ENCODE results near the gene NTN1.

NTN1 gene

GRCh38 chr17:9206741-9207332 is 185.5 kb downstream of the NTN1 start:
- Histone ChIP-seq H3K23ac (ENCODE audit: low read length) (no peak overlapping the region), H4K8ac (ENCODE audit: low read depth, low read length) (no peak overlapping the region), H3K4ac (ENCODE audit: low read depth, low read length) (no peak overlapping the region), H3K27ac (ENCODE audit: low read depth, low read length) (no peak overlapping the region), H4K91ac (ENCODE audit: low read depth, low read length) (no peak overlapping the region), H2AFZ (ENCODE audit: insufficient read depth, low read length, poor library complexity) (no peak overlapping the region), H2BK5ac (ENCODE audit: low read depth, low read length, poor library complexity) (no peak overlapping the region), H3K79me1 (ENCODE audit: low read length) (no peaks in the 10 kb centered on the region), H3K4me1 (ENCODE audit: control insufficient read depth in 1 of 2, insufficient read depth in 2 of 2, low read length in 2 of 2) (no peaks in the 10 kb centered on the region), H2BK120ac (ENCODE audit: insufficient read depth, low read length, poor library complexity) (no peak overlapping the region), H3K4me3 (ENCODE audit: low read depth, low read length) (no peak overlapping the region), H2AK5ac (ENCODE audit: low read length) (no peak overlapping the region), H4K12ac (ENCODE audit: low read depth, low read length) (no peak overlapping the region), H3K4me2 (ENCODE audit: low read length) (no peak overlapping the region), H3K79me2 (ENCODE audit: control insufficient read depth, insufficient read depth, low read length, poor library complexity) (no peaks in the 10 kb centered on the region), H3K36me3 (ENCODE audit: control insufficient read depth in 1 of 2, insufficient read depth in 2 of 2, low read length in 2 of 2) (no peaks in the 10 kb centered on the region), H3K9me3 (ENCODE audit: insufficient read depth, low read depth, low read length) (peaks cover 8% of the 10 kb centered on the region), H3K27me3 (ENCODE audit: insufficient read depth, low read length) (no peaks in the 10 kb centered on the region), H2BK12ac (ENCODE audit: low read length) (no peak overlapping the region), H3K9ac (ENCODE audit: low read length) (no peak overlapping the region), H3K14ac (ENCODE audit: low read length) (no peak overlapping the region), H3K18ac (ENCODE audit: low read length) (no peak overlapping the region)
- WGBS (ENCODE audit: extremely low coverage, insufficient coverage, insufficient read length), result no CpG with 5 or more reads among the region's 14 CpGs
- no peak for DNase-seq

GRCh38 chr17:9208381-9209105 is 187.2 kb downstream of the NTN1 start:
- H3K27me3 ChIP-seq (ENCODE audit: insufficient read depth, low read length), result no peaks in the 10 kb centered on the region
- no peak overlapping the region for H2BK5ac ChIP-seq (ENCODE audit: low read depth, low read length, poor library complexity)
- WGBS (ENCODE audit: extremely low coverage, insufficient coverage, insufficient read length), result no CpG with 5 or more reads among the region's 10 CpGs
- H3K4me2 ChIP-seq (ENCODE audit: low read length), result no peak overlapping the region
- H2AFZ ChIP-seq (ENCODE audit: insufficient read depth, low read length, poor library complexity), result no peak overlapping the region
- H3K27ac ChIP-seq (ENCODE audit: low read depth, low read length), result no peak overlapping the region
- H3K36me3 ChIP-seq (ENCODE audit: control insufficient read depth in 1 of 2, insufficient read depth in 2 of 2, low read length in 2 of 2), result no peaks in the 10 kb centered on the region
- H3K9ac ChIP-seq (ENCODE audit: low read length), result no peak overlapping the region
- H4K8ac ChIP-seq (ENCODE audit: low read depth, low read length), result no peak overlapping the region
- no peak overlapping the region for H3K4me3 ChIP-seq (ENCODE audit: low read depth, low read length)
- H3K18ac ChIP-seq (ENCODE audit: low read length), result no peak overlapping the region
- peaks cover 8% of the 10 kb centered on the region for H3K9me3 ChIP-seq (ENCODE audit: insufficient read depth, low read depth, low read length)
- H3K4me1 ChIP-seq (ENCODE audit: control insufficient read depth in 1 of 2, insufficient read depth in 2 of 2, low read length in 2 of 2), result no peaks in the 10 kb centered on the region
- H3K14ac ChIP-seq (ENCODE audit: low read length), result no peak overlapping the region
- no peak overlapping the region for H2AK5ac ChIP-seq (ENCODE audit: low read length)
- no peak overlapping the region for H3K23ac ChIP-seq (ENCODE audit: low read length)
- H3K4ac ChIP-seq (ENCODE audit: low read depth, low read length), result no peak overlapping the region
- no peak for DNase-seq
- H3K79me1 ChIP-seq (ENCODE audit: low read length), result no peaks in the 10 kb centered on the region
- no peak overlapping the region for H2BK12ac ChIP-seq (ENCODE audit: low read length)
- no peak overlapping the region for H2BK120ac ChIP-seq (ENCODE audit: insufficient read depth, low read length, poor library complexity)
- H4K91ac ChIP-seq (ENCODE audit: low read depth, low read length), result no peak overlapping the region
- no peaks in the 10 kb centered on the region for H3K79me2 ChIP-seq (ENCODE audit: control insufficient read depth, insufficient read depth, low read length, poor library complexity)
- H4K12ac ChIP-seq (ENCODE audit: low read depth, low read length), result no peak overlapping the region

DNA sequence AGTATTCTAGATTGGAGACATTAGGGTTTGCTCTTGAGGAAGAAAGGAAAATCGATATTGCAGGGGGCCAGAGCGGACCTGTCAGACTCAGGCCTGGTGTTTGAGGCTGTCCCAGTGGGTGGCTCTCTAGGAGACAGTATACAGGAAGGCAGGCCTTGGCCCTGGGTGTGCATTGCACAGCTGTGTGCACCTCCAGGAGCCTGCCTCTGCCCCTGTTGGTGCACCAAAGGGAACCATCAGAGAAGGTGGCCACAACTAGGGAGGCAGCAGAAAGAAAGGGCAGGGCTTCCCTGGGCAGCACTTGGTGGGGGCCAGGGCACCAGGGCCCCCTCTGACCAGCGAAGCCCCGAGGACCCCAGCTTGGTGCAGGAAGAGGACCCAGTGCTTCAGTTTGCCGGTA is 188.0 kb downstream of the NTN1 start:
- Histone ChIP-seq H3K27ac (ENCODE audit: low read depth, low read length) (no peak overlapping the region), H3K36me3 (ENCODE audit: control insufficient read depth in 1 of 2, insufficient read depth in 2 of 2, low read length in 2 of 2) (no peaks in the 10 kb centered on the region), H3K27me3 (ENCODE audit: insufficient read depth, low read length) (no peaks in the 10 kb centered on the region), H3K18ac (ENCODE audit: low read length) (no peak overlapping the region), H3K79me2 (ENCODE audit: control insufficient read depth, insufficient read depth, low read length, poor library complexity) (no peaks in the 10 kb centered on the region), H2AFZ (ENCODE audit: insufficient read depth, low read length, poor library complexity) (no peak overlapping the region), H3K79me1 (ENCODE audit: low read length) (no peaks in the 10 kb centered on the region), H3K4ac (ENCODE audit: low read depth, low read length) (no peak overlapping the region), H3K23ac (ENCODE audit: low read length) (no peak overlapping the region), H3K4me3 (ENCODE audit: low read depth, low read length) (no peak overlapping the region), H4K91ac (ENCODE audit: low read depth, low read length) (no peak overlapping the region), H2BK5ac (ENCODE audit: low read depth, low read length, poor library complexity) (no peak overlapping the region), H2BK12ac (ENCODE audit: low read length) (no peak overlapping the region), H3K9ac (ENCODE audit: low read length) (no peak overlapping the region), H2BK120ac (ENCODE audit: insufficient read depth, low read length, poor library complexity) (no peak overlapping the region), H4K12ac (ENCODE audit: low read depth, low read length) (no peak overlapping the region), H3K4me1 (ENCODE audit: control insufficient read depth in 1 of 2, insufficient read depth in 2 of 2, low read length in 2 of 2) (no peaks in the 10 kb centered on the region), H2AK5ac (ENCODE audit: low read length) (no peak overlapping the region), H3K14ac (ENCODE audit: low read length) (no peak overlapping the region), H4K8ac (ENCODE audit: low read depth, low read length) (no peak overlapping the region), H3K4me2 (ENCODE audit: low read length) (no peak overlapping the region), H3K9me3 (ENCODE audit: insufficient read depth, low read depth, low read length) (peaks cover 8% of the 10 kb centered on the region)
- no peak for DNase-seq
- WGBS (ENCODE audit: extremely low coverage, insufficient coverage, insufficient read length), result no CpG with 5 or more reads among the region's 5 CpGs

DNA sequence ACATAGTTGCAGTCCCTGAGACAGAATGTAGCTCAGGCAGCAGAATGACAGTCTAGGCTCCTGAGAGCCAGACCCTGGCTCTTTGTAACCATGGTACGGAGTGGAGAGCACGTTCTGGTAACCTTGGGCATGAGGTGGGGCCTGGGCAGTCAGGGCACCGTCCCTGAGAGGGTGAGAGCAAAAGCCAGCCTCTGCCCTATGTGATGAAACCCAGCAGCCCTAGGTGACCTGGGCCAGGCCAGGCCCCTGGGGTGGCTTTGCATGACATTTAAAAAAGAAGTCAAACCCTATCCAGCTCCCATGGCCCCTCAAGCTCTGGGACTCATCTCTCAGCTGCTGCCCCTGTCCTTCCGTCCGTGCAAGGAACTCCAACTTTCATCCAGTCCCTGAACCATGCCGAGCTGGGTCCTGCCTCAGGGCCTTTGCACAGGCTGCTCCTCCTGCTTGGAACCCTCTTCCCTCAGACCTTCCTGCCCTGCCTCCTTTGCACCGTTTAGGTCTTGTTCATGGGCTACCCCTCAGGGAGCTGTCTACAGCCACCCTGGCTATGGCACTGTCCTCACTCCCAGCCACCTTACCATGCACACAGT is 188.6 kb downstream of the NTN1 start:
- no peak overlapping the region for H3K4me3 ChIP-seq (ENCODE audit: low read depth, low read length)

More for the DNA sequence above, 188.6 kb downstream of the NTN1 start:
- Histone ChIP-seq H2AK5ac (ENCODE audit: low read length) (no peak overlapping the region), H3K27me3 (ENCODE audit: insufficient read depth, low read length) (no peaks in the 10 kb centered on the region), H3K36me3 (ENCODE audit: control insufficient read depth in 1 of 2, insufficient read depth in 2 of 2, low read length in 2 of 2) (no peaks in the 10 kb centered on the region), H3K4me1 (ENCODE audit: control insufficient read depth in 1 of 2, insufficient read depth in 2 of 2, low read length in 2 of 2) (no peaks in the 10 kb centered on the region), H3K79me2 (ENCODE audit: control insufficient read depth, insufficient read depth, low read length, poor library complexity) (no peaks in the 10 kb centered on the region), H3K18ac (ENCODE audit: low read length) (no peak overlapping the region), H2BK5ac (ENCODE audit: low read depth, low read length, poor library complexity) (no peak overlapping the region), H2BK120ac (ENCODE audit: insufficient read depth, low read length, poor library complexity) (no peak overlapping the region), H4K91ac (ENCODE audit: low read depth, low read length) (no peak overlapping the region), H4K8ac (ENCODE audit: low read depth, low read length) (no peak overlapping the region), H3K79me1 (ENCODE audit: low read length) (no peaks in the 10 kb centered on the region), H3K23ac (ENCODE audit: low read length) (no peak overlapping the region), H3K14ac (ENCODE audit: low read length) (peak overlapping the region; percentile 35), H3K9ac (ENCODE audit: low read length) (no peak overlapping the region), H3K4me2 (ENCODE audit: low read length) (no peak overlapping the region), H3K4ac (ENCODE audit: low read depth, low read length) (no peak overlapping the region), H2BK12ac (ENCODE audit: low read length) (no peak overlapping the region), H2AFZ (ENCODE audit: insufficient read depth, low read length, poor library complexity) (no peak overlapping the region), H3K27ac (ENCODE audit: low read depth, low read length) (no peak overlapping the region), H3K9me3 (ENCODE audit: insufficient read depth, low read depth, low read length) (peaks cover 6% of the 10 kb centered on the region), H4K12ac (ENCODE audit: low read depth, low read length) (no peak overlapping the region)
- no peak for DNase-seq
- WGBS (ENCODE audit: extremely low coverage, insufficient coverage, insufficient read length), result no CpG with 5 or more reads among the region's 7 CpGs
